Neural progenitor cell (in vitro differentiated cells): ENCODE data around the gene SKIL. TPM values are rescaled to one million over a fixed set of nuclear protein-coding genes. Genes with fewer than 3 reads are reported as not detected.
A peak's percentile ranks its signal among the peaks of the same experiment; 100 is the strongest.

ENCODE experiments used
- DNase-seq: peaks from one replicate; pipeline ENCODE4 v3.0.0-alpha.2; 2016; ENCODE audit warnings: low spot score
- H2AFZ ChIP-seq: fragments of 200-600 bp; sonication (generic); replicated peaks from 2 replicates; pipeline ENCODE4 v1.6.1; 2016; ENCODE audit warnings: antibody characterized with exemption
- H3F3A ChIP-seq: fragments of 200-600 bp; sonication (generic); 2 replicates; pipeline ENCODE4 v1.6.1; 2016; ENCODE audit warnings: antibody characterized with exemption, low read depth
- H3K27ac ChIP-seq: fragments of 200-600 bp; sonication (generic); 2 replicates; pipeline ENCODE4 v1.5.1; 2016; ENCODE audit warnings: mild to moderate bottlenecking
- H3K27me3 ChIP-seq: fragments of 200-600 bp; sonication (generic); 2 replicates; pipeline ENCODE4 v1.6.1; 2016; ENCODE audit warnings: mild to moderate bottlenecking, moderate library complexity
- H3K36me3 ChIP-seq: fragments of 200-600 bp; sonication (generic); 2 replicates; pipeline ENCODE4 v1.5.1; 2016
- H3K4me1 ChIP-seq: fragments of 200-600 bp; sonication (generic); 2 replicates; pipeline ENCODE4 v1.6.1; 2016; ENCODE audit warnings: mixed run types
- H3K4me2 ChIP-seq: fragments of 200-600 bp; sonication (generic); 2 replicates; pipeline ENCODE4 v1.6.1; 2016
- H3K4me3 ChIP-seq: fragments of 200-600 bp; sonication (generic); 2 replicates; pipeline ENCODE4 v1.5.1; 2016
- H3K79me2 ChIP-seq: fragments of 200-600 bp; sonication (generic); 2 replicates; pipeline ENCODE4 v1.6.1; 2016; ENCODE audit warnings: low read depth
- H3K9ac ChIP-seq: fragments of 200-600 bp; sonication (generic); 2 replicates; pipeline ENCODE4 v1.6.1; 2016
- H3K9me3 ChIP-seq: fragments of 200-600 bp; sonication (generic); 2 replicates; pipeline ENCODE4 v1.5.1; 2016; ENCODE audit warnings: low read depth
- H4K20me1 ChIP-seq: fragments of 200-600 bp; sonication (generic); 2 replicates; pipeline ENCODE4 v1.6.1; 2016; ENCODE audit warnings: low read depth
- H3K27ac Mint-ChIP-seq: 3 replicates; pipeline ENCODE4 v1.8.0; 2021; ENCODE audit warnings: mixed read lengths
- H3K27me3 Mint-ChIP-seq: 2 replicates; pipeline ENCODE4 v1.8.0; 2022; ENCODE audit warnings: low read depth, mild to moderate bottlenecking, inconsistent platforms, moderate library complexity, mixed read lengths; ENCODE audit not compliant: insufficient read depth
- H3K36me3 Mint-ChIP-seq: 3 replicates; pipeline ENCODE4 v1.8.0; 2021; ENCODE audit warnings: mixed read lengths
- H3K4me1 Mint-ChIP-seq: 3 replicates; pipeline ENCODE4 v1.8.0; 2021; ENCODE audit warnings: mixed read lengths
- H3K4me3 Mint-ChIP-seq: 3 replicates; pipeline ENCODE4 v1.8.0; 2021; ENCODE audit warnings: mild to moderate bottlenecking, moderate library complexity, mixed read lengths
- H3K9me3 Mint-ChIP-seq: 3 replicates; pipeline ENCODE4 v1.8.0; 2020; ENCODE audit warnings: mixed read lengths
- CTCF ChIP-seq: fragments of 200-600 bp; sonication (generic); IDR thresholded peaks from 2 replicates; pipeline ENCODE4 v1.5.1; 2017; ENCODE audit warnings: antibody characterized with exemption, mild to moderate bottlenecking
- EZH2 ChIP-seq: fragments of 200-600 bp; sonication (generic); IDR thresholded peaks from 2 replicates; pipeline ENCODE4 v1.6.1; 2017; ENCODE audit warnings: antibody characterized with exemption, mild to moderate bottlenecking, moderate library complexity
- EZH2phosphoT487 ChIP-seq: fragments of 200-600 bp; sonication (generic); IDR thresholded peaks from 2 replicates; pipeline ENCODE4 v1.6.1; 2017; ENCODE audit warnings: antibody characterized with exemption
- total RNA-seq: library from RNA; depleted of rRNA; stranded (reverse); fragments of >200 nt; gene quantifications from 2 replicates; pipeline ENCODE4 v1.2.3, GENCODE V29; 2015; ENCODE audit warnings: low replicate concordance

The SKIL gene
- total RNA-seq, 1 donor from 2014 or later: 26.6 TPM

GRCh38 chr3:170353485-170353884 is 4.0 kb upstream of the SKIL start:
- peaks cover 3% of the 10 kb centered on the region for H3K36me3 Mint-ChIP-seq
- H3K27me3 ChIP-seq: peaks cover 10% of the 10 kb centered on the region
- peaks cover 24% of the 10 kb centered on the region for H3F3A ChIP-seq
- peaks cover 5% of the 10 kb centered on the region for H3K27me3 Mint-ChIP-seq
- peaks cover 14% of the 10 kb centered on the region for H3K4me1 ChIP-seq
- no peak overlapping the region for H3K4me2 ChIP-seq
- H3K27ac Mint-ChIP-seq: no peak overlapping the region
- H2AFZ ChIP-seq: no peak overlapping the region
- H3K9me3 ChIP-seq: no peaks in the 10 kb centered on the region
- no peaks in the 10 kb centered on the region for H4K20me1 ChIP-seq
- no peak overlapping the region for H3K27ac ChIP-seq
- no peaks in the 10 kb centered on the region for H3K36me3 ChIP-seq
- H3K9ac ChIP-seq: no peak overlapping the region
- H3K79me2 ChIP-seq: peaks cover 3% of the 10 kb centered on the region
- H3K4me1 Mint-ChIP-seq: peaks cover 29% of the 10 kb centered on the region
- H3K4me3 Mint-ChIP-seq: peak overlapping the region; percentile 27
- no peak for DNase-seq
- H3K9me3 Mint-ChIP-seq: peaks cover 2% of the 10 kb centered on the region
- TF ChIP-seq EZH2 (no peak), CTCF (no peak), EZH2phosphoT487 (no peak)
- no peak overlapping the region for H3K4me3 ChIP-seq

- H3K27ac ChIP-seq: no peak overlapping the region
- H4K20me1 ChIP-seq: no peaks in the 10 kb centered on the region
- Mint-ChIP-seq H3K27me3 (peaks cover 7% of the 10 kb centered on the region), H3K9me3 (peaks cover 3% of the 10 kb centered on the region), H3K36me3 (peaks cover 6% of the 10 kb centered on the region), H3K4me1 (peaks cover 39% of the 10 kb centered on the region), H3K4me3 (no peak overlapping the region), H3K27ac (no peak overlapping the region)
- H3F3A ChIP-seq: peaks cover 33% of the 10 kb centered on the region
- no peaks in the 10 kb centered on the region for H3K36me3 ChIP-seq
- no peak overlapping the region for H3K9ac ChIP-seq
- TF ChIP-seq EZH2 (no peak), EZH2phosphoT487 (no peak), CTCF (no peak)
- H3K27me3 ChIP-seq: peaks cover 18% of the 10 kb centered on the region
- H3K4me3 ChIP-seq: no peak overlapping the region
- H2AFZ ChIP-seq: no peak overlapping the region
- no peak for DNase-seq
- peaks cover 19% of the 10 kb centered on the region for H3K4me1 ChIP-seq
- H3K4me2 ChIP-seq: no peak overlapping the region
- no peaks in the 10 kb centered on the region for H3K9me3 ChIP-seq
- H3K79me2 ChIP-seq: peaks cover 15% of the 10 kb centered on the region
These were observed 2.8 kb upstream of the SKIL start for GRCh38 chr3:170354760-170355159.

- Histone ChIP-seq H3K79me2 (peaks cover 25% of the 10 kb centered on the region), H3K36me3 (no peaks in the 10 kb centered on the region), H3K4me1 (peaks cover 19% of the 10 kb centered on the region), H3K27ac (peak overlapping the region; percentile 44), H3K9ac (no peak overlapping the region), H3K9me3 (no peaks in the 10 kb centered on the region), H3K4me3 (peak overlapping the region; percentile 76), H4K20me1 (no peaks in the 10 kb centered on the region), H3K27me3 (peaks cover 21% of the 10 kb centered on the region), H2AFZ (peak overlapping the region; percentile 83), H3F3A (peaks cover 33% of the 10 kb centered on the region), H3K4me2 (peak overlapping the region; percentile 91)
- Mint-ChIP-seq H3K4me1 (peaks cover 45% of the 10 kb centered on the region), H3K4me3 (peak overlapping the region; percentile 88), H3K9me3 (peaks cover 3% of the 10 kb centered on the region), H3K36me3 (peaks cover 15% of the 10 kb centered on the region), H3K27me3 (peaks cover 7% of the 10 kb centered on the region), H3K27ac (peak overlapping the region; percentile 98)
- DNase-seq: peak; percentile 60
- TF ChIP-seq CTCF (no peak), EZH2phosphoT487 (no peak), EZH2 (no peak)
These were observed 1.5 kb upstream of the SKIL start for GRCh38 chr3:170355738-170356595.
